ENCODE data around the gene MYO1E.

DNA sequence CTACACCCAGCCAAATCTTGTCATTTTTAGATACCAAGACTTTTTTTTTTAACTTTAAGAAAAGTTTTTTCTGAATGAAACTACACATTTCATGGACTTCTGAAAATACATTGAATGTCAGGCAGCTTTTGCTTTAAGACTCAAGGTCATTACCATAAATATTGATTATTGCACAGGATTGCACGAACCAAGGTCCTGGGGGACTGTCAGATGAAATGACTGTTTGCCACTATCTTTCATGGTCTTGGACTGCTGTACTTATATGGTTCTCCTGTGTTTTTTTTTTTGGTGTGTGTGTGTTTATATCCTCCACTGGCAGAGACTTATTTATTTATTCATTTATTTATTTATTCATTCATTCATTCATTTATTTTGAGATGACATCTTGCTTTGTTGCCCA, 6.9 kb upstream of the MYO1E start:
- no peak for TF ChIP-seq POLR2AphosphoS5 (IDR thresholded peaks at IDR 0.05)
- TF ChIP-seq, protein P1, sequence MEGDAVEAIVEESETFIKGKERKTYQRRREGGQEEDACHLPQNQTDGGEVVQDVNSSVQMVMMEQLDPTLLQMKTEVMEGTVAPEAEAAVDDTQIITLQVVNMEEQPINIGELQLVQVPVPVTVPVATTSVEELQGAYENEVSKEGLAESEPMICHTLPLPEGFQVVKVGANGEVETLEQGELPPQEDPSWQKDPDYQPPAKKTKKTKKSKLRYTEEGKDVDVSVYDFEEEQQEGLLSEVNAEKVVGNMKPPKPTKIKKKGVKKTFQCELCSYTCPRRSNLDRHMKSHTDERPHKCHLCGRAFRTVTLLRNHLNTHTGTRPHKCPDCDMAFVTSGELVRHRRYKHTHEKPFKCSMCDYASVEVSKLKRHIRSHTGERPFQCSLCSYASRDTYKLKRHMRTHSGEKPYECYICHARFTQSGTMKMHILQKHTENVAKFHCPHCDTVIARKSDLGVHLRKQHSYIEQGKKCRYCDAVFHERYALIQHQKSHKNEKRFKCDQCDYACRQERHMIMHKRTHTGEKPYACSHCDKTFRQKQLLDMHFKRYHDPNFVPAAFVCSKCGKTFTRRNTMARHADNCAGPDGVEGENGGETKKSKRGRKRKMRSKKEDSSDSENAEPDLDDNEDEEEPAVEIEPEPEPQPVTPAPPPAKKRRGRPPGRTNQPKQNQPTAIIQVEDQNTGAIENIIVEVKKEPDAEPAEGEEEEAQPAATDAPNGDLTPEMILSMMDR (IDR thresholded peaks at IDR 0.05) = no peak

All from gastroesophageal sphincter (tissue), 3 donors.